ENCODE measurements around the gene TCP11L1.

- TF ChIP-seq CTCF (conservative IDR thresholded peaks at IDR 0.05; ENCODE audit: low read depth, low read length), result no peak
- no peak for TF ChIP-seq EZH2 (IDR thresholded peaks at IDR 0.05; ENCODE audit: borderline replicate concordance, low read depth, low read length, poor library complexity, severe bottlenecking)
These were observed 54.8 kb downstream of the TCP11L1 start for GRCh38 chr11:33094157-33094556.
